Tibial nerve (tissue), 4 donors: ENCODE results near the gene FGF14. TPM values are rescaled to one million over a fixed set of nuclear protein-coding genes. Genes with fewer than 3 reads are reported as not detected.

ENCODE experiments used
- DNase-seq, 2 donors: peaks; one replicate each; pipeline ENCODE4 v3.0.0-alpha.2; 2019; ENCODE audit warnings: low spot score in 2 of 2
- H3K27ac ChIP-seq, 4 donors: fragments of 200-600 bp; sonication (generic) in 3 of 4; one replicate each; pipeline ENCODE4 v1.5.1; 2017 to 2019; ENCODE audit warnings: mild to moderate bottlenecking in 1 of 4
- H3K27me3 ChIP-seq, 2 donors: fragments of 200-600 bp; sonication (generic) in 1 of 2; one replicate each; pipeline versions ENCODE4 v1.5.1 to v1.6.0; 2017 to 2019
- H3K36me3 ChIP-seq, 3 donors: fragments of 200-600 bp; sonication (generic); one replicate each; pipeline ENCODE4 v1.5.1; 2018 to 2019
- H3K4me1 ChIP-seq, 4 donors: fragments of 200-600 bp; sonication (generic) in 3 of 4; one replicate each; pipeline ENCODE4 v1.5.1; 2017 to 2019
- H3K4me3 ChIP-seq, 4 donors: fragments of 200-600 bp; sonication (generic) in 3 of 4; one replicate each; pipeline ENCODE4 v1.5.1; 2017 to 2019; ENCODE audit warnings: mild to moderate bottlenecking in 1 of 4, moderate library complexity in 1 of 4
- H3K9me3 ChIP-seq, 4 donors: fragments of 200-600 bp; sonication (generic) in 3 of 4; one replicate each; pipeline ENCODE4 v1.5.1; 2017 to 2019
- CTCF ChIP-seq, 5 experiments: fragments of 200-600 bp in 3 of 5; fragments of 450-650 bp in 2 of 5; sonication (generic) in 3 of 5; IDR thresholded peaks; one replicate each; pipeline ENCODE4 v1.5.1; 2016 to 2019; ENCODE audit warnings: antibody characterized with exemption in 5 of 5, mild to moderate bottlenecking in 3 of 5, moderate library complexity in 2 of 5
- EP300 ChIP-seq, 2 donors: sonication (generic); formaldehyde crosslinking; IDR thresholded peaks; one replicate each; pipeline ENCODE4 v1.6.1; 2017; ENCODE audit warnings: antibody characterized with exemption in 2 of 2, mild to moderate bottlenecking in 1 of 2
- POLR2A ChIP-seq, 2 donors: fragments of 450-650 bp; IDR thresholded peaks; one replicate each; pipeline ENCODE4 v1.6.1; 2017; ENCODE audit warnings: antibody characterized with exemption in 2 of 2, mild to moderate bottlenecking in 2 of 2, moderate library complexity in 2 of 2
- WGBS, 2 donors: methylation state at CpG; one replicate each; pipeline ENCODE4 v1.1.5; 2018; 5-methylcytosine and 5-hydroxymethylcytosine counted together
- total RNA-seq, 4 donors: library from RNA; depleted of rRNA; stranded (reverse); fragments of >200 nt; gene quantifications; one replicate each; pipeline ENCODE4 v1.1.0, GENCODE V29; 2016

Gene FGF14
- total RNA-seq, 4 donors from 2014 or later = 0.20 to 2.1 (median 0.21) TPM; not detected in 1

DNA sequence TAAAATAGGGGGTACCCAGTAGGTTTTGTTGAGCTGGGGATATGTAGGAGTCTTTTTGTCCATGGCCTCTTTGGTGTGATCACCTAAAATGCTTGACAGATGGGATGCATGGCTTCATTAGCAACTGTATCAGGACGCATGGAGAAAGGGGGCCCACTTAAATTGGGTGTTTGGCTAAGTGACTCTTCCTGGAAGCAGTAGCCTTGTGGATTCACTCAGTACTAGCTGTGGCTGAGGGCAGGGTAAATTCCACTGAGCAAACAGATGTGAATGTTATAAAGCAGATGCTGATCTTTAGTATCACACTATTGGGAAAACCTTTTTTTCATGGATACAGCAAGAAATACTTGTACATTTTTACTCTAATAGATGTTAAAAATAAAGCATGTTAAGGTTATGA lies 140.0 kb downstream of the FGF14 start:
- H3K4me1 ChIP-seq = no peaks in the 10 kb centered on the region
- H3K4me3 ChIP-seq = no peak overlapping the region
- peaks cover 0 to 4% (median 0%) of the 10 kb centered on the region in 4 donors for H3K9me3 ChIP-seq
- H3K27ac ChIP-seq = no peak overlapping the region
- no peaks in the 10 kb centered on the region for H3K27me3 ChIP-seq
- WGBS, 2 donors = 60 to 62% methylated on average over 1 of the region's 1 CpG
- no peak for DNase-seq
- no peaks in the 10 kb centered on the region for H3K36me3 ChIP-seq
- TF ChIP-seq POLR2A (IDR thresholded peaks at IDR 0.05) = no peak
- TF ChIP-seq EP300 (IDR thresholded peaks at IDR 0.05) = no peak
- TF ChIP-seq CTCF (IDR thresholded peaks at IDR 0.05) = no peak

- Histone ChIP-seq H3K9me3 (peaks cover 0 to 4% (median 0%) of the 10 kb centered on the region in 4 donors), H3K27ac (no peak overlapping the region), H3K36me3 (no peaks in the 10 kb centered on the region), H3K4me1 (no peaks in the 10 kb centered on the region), H3K4me3 (no peak overlapping the region), H3K27me3 (no peaks in the 10 kb centered on the region)
- TF ChIP-seq EP300 (IDR thresholded peaks at IDR 0.05) (no peak), POLR2A (IDR thresholded peaks at IDR 0.05) (no peak), CTCF (IDR thresholded peaks at IDR 0.05) (no peak)
- 71 to 73% methylated on average over 3 of the region's 3 CpGs for WGBS, 2 donors
- DNase-seq = no peak
Observed at GRCh38 chr13:102261316-102261715, 140.5 kb downstream of the FGF14 start.

- Histone ChIP-seq H3K9me3 (peaks cover 0 to 4% (median 0%) of the 10 kb centered on the region in 4 donors), H3K4me3 (no peak overlapping the region), H3K27me3 (no peaks in the 10 kb centered on the region), H3K4me1 (no peaks in the 10 kb centered on the region), H3K36me3 (no peaks in the 10 kb centered on the region), H3K27ac (no peak overlapping the region)
- no peak for DNase-seq
- 77 to 87% methylated on average over 6 of the region's 6 CpGs for WGBS, 2 donors
- TF ChIP-seq EP300 (IDR thresholded peaks at IDR 0.05) (no peak), CTCF (IDR thresholded peaks at IDR 0.05) (no peak), POLR2A (IDR thresholded peaks at IDR 0.05) (no peak)
Observed at GRCh38 chr13:102260256-102260655, 141.6 kb downstream of the FGF14 start.

- no peak for TF ChIP-seq CTCF (IDR thresholded peaks at IDR 0.05)
- TF ChIP-seq POLR2A (IDR thresholded peaks at IDR 0.05) = no peak
- TF ChIP-seq EP300 (IDR thresholded peaks at IDR 0.05) = no peak
- H3K4me1 ChIP-seq = no peaks in the 10 kb centered on the region
- no peak overlapping the region for H3K27ac ChIP-seq
- H3K9me3 ChIP-seq = no peaks in the 10 kb centered on the region
- no peak for DNase-seq
- no peak overlapping the region for H3K4me3 ChIP-seq
- H3K27me3 ChIP-seq = no peaks in the 10 kb centered on the region
- H3K36me3 ChIP-seq = no peaks in the 10 kb centered on the region
Observed at GRCh38 chr13:102255409-102255808, 146.4 kb downstream of the FGF14 start.

DNA sequence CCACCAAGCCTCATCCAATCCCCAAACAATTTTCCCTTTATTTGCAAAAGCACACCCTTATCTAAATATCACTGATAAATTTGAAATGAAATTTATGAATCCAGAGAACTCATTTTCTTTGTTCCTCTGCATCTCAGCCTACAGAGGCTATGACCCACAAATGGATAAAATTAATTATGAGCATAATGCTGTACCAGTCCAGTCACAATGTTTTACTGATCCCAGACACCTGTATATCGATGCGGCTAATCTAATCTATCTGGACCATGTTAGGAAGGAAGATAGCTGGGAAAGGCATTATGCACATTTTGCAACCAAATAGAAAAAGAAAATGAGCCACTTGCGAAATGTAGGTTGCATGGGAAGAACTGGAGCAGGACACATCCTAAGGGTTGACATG lies 150.0 kb downstream of the FGF14 start:
- H3K27ac ChIP-seq = no peak overlapping the region

More for the DNA sequence above, 150.0 kb downstream of the FGF14 start:
- no peak for DNase-seq
- 88 to 97% methylated on average over 3 of the region's 3 CpGs for WGBS, 2 donors
- Histone ChIP-seq H3K9me3 (no peaks in the 10 kb centered on the region), H3K27me3 (no peaks in the 10 kb centered on the region), H3K4me3 (no peak overlapping the region), H3K4me1 (no peaks in the 10 kb centered on the region), H3K36me3 (no peaks in the 10 kb centered on the region)
- no peak for TF ChIP-seq POLR2A (IDR thresholded peaks at IDR 0.05)
- TF ChIP-seq EP300 (IDR thresholded peaks at IDR 0.05) = no peak
- no peak for TF ChIP-seq CTCF (IDR thresholded peaks at IDR 0.05)
